GM23338 (cell line): ENCODE measurements around the gene HSDL1.

ENCODE experiments used
- CREB1 ChIP-seq: fragments of 250-450 bp; sonication (Bioruptor Pico); IDR thresholded peaks from 2 replicates; pipeline ENCODE4 v1.5.0; 2020; ENCODE audit warnings: low read depth, mild to moderate bottlenecking, moderate library complexity
- EZH2 ChIP-seq: fragments of 200-600 bp; sonication (generic); IDR thresholded peaks from one replicate; pipeline ENCODE4 v1.8.0; 2017; ENCODE audit warnings: antibody characterized with exemption, mild to moderate bottlenecking, low read depth; ENCODE audit not compliant: unreplicated experiment
- EZH2phosphoT487 ChIP-seq: fragments of 200-600 bp; sonication (generic); IDR thresholded peaks from one replicate; pipeline ENCODE4 v1.8.1; 2018; ENCODE audit warnings: antibody characterized with exemption; ENCODE audit not compliant: unreplicated experiment
- JUNB ChIP-seq: IDR thresholded peaks from one replicate; pipeline ENCODE4 v1.6.1; 2016; ENCODE audit warnings: antibody characterized with exemption; ENCODE audit not compliant: unreplicated experiment
- NANOG ChIP-seq: IDR thresholded peaks from 2 replicates; pipeline ENCODE4 v1.6.1; 2016; ENCODE audit warnings: antibody characterized with exemption, borderline replicate concordance
- POLR2AphosphoS5 ChIP-seq: IDR thresholded peaks from 2 replicates; pipeline ENCODE4 v1.6.1; 2016; ENCODE audit warnings: antibody characterized with exemption, low read depth
- ZNF114 ChIP-seq: fragments of 250-450 bp; sonication (Bioruptor Pico); IDR thresholded peaks from 2 replicates; pipeline ENCODE4 v1.5.0; 2020; ENCODE audit warnings: mild to moderate bottlenecking, moderate library complexity
- TF ChIP-seq, protein P1 (sequence below): IDR thresholded peaks from one replicate; pipeline ENCODE4 v1.6.1; 2018; ENCODE audit warnings: antibody characterized with exemption; ENCODE audit not compliant: unreplicated experiment
- TF ChIP-seq, protein P2 (sequence below), 2 experiments: fragments of 200-600 bp in 1 of 2; sonication (generic) in 1 of 2; conservative IDR thresholded peaks; 2 replicates each; pipeline versions ENCODE4 v1.5.1 to v1.6.1; 2016 to 2017; ENCODE audit warnings: antibody characterized with exemption in 2 of 2, low read depth in 2 of 2, mild to moderate bottlenecking in 2 of 2, moderate library complexity in 1 of 2
- TF ChIP-seq, protein P3 (sequence below): IDR thresholded peaks from 2 replicates; pipeline ENCODE4 v1.6.1; 2016; ENCODE audit warnings: antibody characterized with exemption

DNA sequence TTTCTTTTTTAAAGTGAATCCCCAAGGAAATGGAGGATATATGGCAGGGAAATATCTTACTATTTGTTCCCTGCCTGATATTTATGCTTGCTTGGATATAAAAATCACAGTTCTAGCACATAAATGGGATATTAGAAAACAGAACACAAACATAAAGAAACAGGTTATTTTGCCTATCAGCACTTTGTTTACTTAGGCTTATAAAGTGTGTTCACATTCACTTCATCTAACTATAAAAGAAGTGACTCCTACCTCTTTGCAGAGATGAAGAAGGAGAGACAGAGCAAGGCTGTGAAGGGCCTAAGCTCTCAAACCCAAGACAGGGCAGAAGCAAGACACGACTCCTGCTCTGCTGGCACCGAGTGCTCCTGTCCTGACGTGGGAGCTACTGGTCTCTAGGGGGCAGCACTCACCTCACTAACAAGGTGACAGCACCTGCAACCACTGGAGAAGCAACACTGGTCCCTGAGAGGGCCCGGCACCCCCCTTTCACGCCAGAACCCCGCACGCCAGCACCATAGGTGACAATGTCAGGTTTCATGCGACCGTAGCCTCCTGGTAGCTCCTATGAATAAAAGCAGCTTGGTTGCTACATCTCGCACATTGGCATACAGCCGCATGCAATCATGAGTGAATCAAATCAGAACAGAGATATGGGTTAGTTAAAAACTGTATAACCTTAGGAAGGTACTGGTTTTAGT, 60.3 kb downstream of the HSDL1 start:
- TF ChIP-seq, protein P1, sequence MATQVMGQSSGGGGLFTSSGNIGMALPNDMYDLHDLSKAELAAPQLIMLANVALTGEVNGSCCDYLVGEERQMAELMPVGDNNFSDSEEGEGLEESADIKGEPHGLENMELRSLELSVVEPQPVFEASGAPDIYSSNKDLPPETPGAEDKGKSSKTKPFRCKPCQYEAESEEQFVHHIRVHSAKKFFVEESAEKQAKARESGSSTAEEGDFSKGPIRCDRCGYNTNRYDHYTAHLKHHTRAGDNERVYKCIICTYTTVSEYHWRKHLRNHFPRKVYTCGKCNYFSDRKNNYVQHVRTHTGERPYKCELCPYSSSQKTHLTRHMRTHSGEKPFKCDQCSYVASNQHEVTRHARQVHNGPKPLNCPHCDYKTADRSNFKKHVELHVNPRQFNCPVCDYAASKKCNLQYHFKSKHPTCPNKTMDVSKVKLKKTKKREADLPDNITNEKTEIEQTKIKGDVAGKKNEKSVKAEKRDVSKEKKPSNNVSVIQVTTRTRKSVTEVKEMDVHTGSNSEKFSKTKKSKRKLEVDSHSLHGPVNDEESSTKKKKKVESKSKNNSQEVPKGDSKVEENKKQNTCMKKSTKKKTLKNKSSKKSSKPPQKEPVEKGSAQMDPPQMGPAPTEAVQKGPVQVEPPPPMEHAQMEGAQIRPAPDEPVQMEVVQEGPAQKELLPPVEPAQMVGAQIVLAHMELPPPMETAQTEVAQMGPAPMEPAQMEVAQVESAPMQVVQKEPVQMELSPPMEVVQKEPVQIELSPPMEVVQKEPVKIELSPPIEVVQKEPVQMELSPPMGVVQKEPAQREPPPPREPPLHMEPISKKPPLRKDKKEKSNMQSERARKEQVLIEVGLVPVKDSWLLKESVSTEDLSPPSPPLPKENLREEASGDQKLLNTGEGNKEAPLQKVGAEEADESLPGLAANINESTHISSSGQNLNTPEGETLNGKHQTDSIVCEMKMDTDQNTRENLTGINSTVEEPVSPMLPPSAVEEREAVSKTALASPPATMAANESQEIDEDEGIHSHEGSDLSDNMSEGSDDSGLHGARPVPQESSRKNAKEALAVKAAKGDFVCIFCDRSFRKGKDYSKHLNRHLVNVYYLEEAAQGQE, result no peak
- TF ChIP-seq POLR2AphosphoS5 (no peak), EZH2 (no peak), NANOG (no peak), EZH2phosphoT487 (no peak), CREB1 (CRISPR knock-in tag) (no peak), ZNF114 (no peak), JUNB (no peak)
- TF ChIP-seq, protein P2, sequence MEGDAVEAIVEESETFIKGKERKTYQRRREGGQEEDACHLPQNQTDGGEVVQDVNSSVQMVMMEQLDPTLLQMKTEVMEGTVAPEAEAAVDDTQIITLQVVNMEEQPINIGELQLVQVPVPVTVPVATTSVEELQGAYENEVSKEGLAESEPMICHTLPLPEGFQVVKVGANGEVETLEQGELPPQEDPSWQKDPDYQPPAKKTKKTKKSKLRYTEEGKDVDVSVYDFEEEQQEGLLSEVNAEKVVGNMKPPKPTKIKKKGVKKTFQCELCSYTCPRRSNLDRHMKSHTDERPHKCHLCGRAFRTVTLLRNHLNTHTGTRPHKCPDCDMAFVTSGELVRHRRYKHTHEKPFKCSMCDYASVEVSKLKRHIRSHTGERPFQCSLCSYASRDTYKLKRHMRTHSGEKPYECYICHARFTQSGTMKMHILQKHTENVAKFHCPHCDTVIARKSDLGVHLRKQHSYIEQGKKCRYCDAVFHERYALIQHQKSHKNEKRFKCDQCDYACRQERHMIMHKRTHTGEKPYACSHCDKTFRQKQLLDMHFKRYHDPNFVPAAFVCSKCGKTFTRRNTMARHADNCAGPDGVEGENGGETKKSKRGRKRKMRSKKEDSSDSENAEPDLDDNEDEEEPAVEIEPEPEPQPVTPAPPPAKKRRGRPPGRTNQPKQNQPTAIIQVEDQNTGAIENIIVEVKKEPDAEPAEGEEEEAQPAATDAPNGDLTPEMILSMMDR (conservative IDR thresholded peaks at IDR 0.05; ENCODE audit: low read depth in 2 of 2), result peak; percentile 82 to 93
- TF ChIP-seq, protein P3, sequence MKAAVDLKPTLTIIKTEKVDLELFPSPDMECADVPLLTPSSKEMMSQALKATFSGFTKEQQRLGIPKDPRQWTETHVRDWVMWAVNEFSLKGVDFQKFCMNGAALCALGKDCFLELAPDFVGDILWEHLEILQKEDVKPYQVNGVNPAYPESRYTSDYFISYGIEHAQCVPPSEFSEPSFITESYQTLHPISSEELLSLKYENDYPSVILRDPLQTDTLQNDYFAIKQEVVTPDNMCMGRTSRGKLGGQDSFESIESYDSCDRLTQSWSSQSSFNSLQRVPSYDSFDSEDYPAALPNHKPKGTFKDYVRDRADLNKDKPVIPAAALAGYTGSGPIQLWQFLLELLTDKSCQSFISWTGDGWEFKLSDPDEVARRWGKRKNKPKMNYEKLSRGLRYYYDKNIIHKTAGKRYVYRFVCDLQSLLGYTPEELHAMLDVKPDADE, result no peak
